Measurements from ENCODE around the gene MAFF.

MAFF gene

GRCh38 chr22:38259370-38259769, 57.6 kb downstream of the MAFF start:
- no peak for DNase-seq
- Mint-ChIP-seq H3K27ac (peak overlapping the region; percentile 98), H3K9me3 (no peaks in the 10 kb centered on the region), H3K4me3 (peak overlapping the region; percentile 39), H3K4me1 (peaks cover 54% of the 10 kb centered on the region), H3K36me3 (ENCODE audit: low read depth) (peaks cover 34% of the 10 kb centered on the region), H3K27me3 (ENCODE audit: low read depth, poor library complexity) (peaks cover 9% of the 10 kb centered on the region)
- TF ChIP-seq CTCF (IDR thresholded peaks at IDR 0.05) = no peak

DNA sequence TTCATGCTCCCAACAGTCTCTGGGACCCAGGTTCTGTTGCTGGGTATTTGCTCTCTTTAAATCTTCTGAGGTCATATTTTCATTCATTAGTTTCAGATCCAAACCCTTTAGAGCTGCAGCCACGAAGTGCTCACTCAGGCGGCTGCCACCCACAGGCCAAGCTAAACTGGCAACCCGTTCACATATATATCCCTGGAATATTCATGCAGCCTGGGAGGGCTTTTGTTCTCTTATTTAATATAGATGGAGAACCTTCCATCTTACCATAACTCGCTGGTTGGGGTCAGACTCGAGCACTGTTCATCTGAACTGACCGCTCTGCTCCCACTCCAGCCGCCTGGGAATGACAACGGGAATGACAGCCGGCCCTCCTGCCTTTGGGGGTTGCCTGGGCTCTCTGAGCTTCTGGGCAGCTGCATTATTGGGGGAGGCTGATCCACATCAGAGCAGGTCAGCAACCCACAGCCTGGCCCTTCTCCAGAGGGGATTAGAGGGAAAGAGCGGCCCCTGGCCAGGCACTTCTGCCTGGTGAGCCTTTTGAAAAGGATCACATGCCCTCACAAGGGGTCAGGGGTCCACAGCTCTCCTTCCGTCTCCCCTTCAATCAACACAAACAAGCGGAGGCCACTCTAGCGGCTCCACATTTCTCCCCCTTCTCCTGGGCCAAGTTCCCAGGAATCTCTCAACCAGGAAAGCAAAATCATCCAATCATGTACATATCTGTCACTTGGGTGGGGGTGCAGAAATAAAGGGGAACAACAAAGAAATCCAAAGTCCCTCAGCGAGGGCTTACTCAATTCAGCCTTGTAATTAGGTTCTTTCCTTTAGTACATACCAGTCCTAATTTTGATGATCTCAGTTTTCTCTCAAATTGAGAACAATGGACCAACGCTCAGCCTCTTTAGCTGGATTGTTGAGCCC, 59.2 kb downstream of the MAFF start:
- peak overlapping the region; percentile 33 for H3K4me3 Mint-ChIP-seq

GRCh38 chr22:38262051-38262795, 60.4 kb downstream of the MAFF start:
- no peak for DNase-seq
- Mint-ChIP-seq H3K4me1 (peaks cover 58% of the 10 kb centered on the region), H3K27me3 (ENCODE audit: low read depth, poor library complexity) (peaks cover 9% of the 10 kb centered on the region), H3K9me3 (no peaks in the 10 kb centered on the region), H3K27ac (no peak overlapping the region), H3K4me3 (no peak overlapping the region), H3K36me3 (ENCODE audit: low read depth) (peaks cover 39% of the 10 kb centered on the region)
- peak; percentile 23 for TF ChIP-seq CTCF (IDR thresholded peaks at IDR 0.05)

More for the DNA sequence above, 59.2 kb downstream of the MAFF start:
- peak overlapping the region; percentile 91 for H3K27ac Mint-ChIP-seq
- TF ChIP-seq CTCF (IDR thresholded peaks at IDR 0.05) = no peak
- peaks cover 39% of the 10 kb centered on the region for H3K36me3 Mint-ChIP-seq (ENCODE audit: low read depth)
- H3K27me3 Mint-ChIP-seq (ENCODE audit: low read depth, poor library complexity) = peaks cover 9% of the 10 kb centered on the region
- no peaks in the 10 kb centered on the region for H3K9me3 Mint-ChIP-seq
- peaks cover 60% of the 10 kb centered on the region for H3K4me1 Mint-ChIP-seq
- no peak for DNase-seq

DNA sequence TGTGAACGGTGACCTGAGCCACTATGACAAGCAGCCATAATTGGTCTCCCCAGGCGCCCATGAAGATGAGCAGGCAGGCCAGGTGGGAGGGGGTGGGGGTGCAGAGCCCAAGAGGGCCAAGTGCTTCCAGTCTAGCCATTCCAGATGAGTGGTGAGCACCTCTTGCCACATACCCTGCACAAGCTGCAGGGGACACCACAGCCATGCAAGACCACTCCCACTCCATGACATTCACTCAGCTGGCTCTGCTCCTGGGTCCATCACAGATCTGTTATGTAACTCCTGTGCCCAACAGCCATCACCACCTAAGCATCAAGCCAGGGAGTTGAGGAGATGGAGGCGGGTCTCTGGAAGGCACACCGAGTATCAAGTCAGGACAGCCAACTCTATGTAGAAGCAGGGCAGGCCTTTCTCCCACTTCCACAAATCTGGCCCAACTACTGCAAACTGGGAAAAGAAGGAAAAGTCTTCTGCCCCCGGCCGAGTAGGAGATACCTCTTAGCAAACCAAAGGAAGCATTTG, 62.6 kb downstream of the MAFF start:
- Mint-ChIP-seq H3K4me3 (no peak overlapping the region), H3K27me3 (ENCODE audit: low read depth, poor library complexity) (peaks cover 3% of the 10 kb centered on the region), H3K9me3 (no peaks in the 10 kb centered on the region), H3K4me1 (peaks cover 56% of the 10 kb centered on the region), H3K27ac (no peak overlapping the region), H3K36me3 (ENCODE audit: low read depth) (peaks cover 44% of the 10 kb centered on the region)
- DNase-seq = no peak
- no peak for TF ChIP-seq CTCF (IDR thresholded peaks at IDR 0.05)

Data from nephron progenitor cell (in vitro differentiated cells).